Colonic mucosa (tissue), 4 donors: ENCODE measurements around the gene RIN3. TPM values are rescaled to one million over a fixed set of nuclear protein-coding genes. Genes with fewer than 3 reads are reported as not detected.

ENCODE experiments used
- DNase-seq: peaks from one replicate; pipeline ENCODE4 v3.0.0-alpha.2; 2020
- H3K27ac ChIP-seq: fragments of 200-600 bp; one replicate; pipeline ENCODE4 v1.8.0; 2021
- H3K27me3 ChIP-seq: fragments of 200-600 bp; one replicate; pipeline ENCODE4 v1.8.0; 2021
- H3K36me3 ChIP-seq: fragments of 200-600 bp; one replicate; pipeline ENCODE4 v1.8.0; 2021
- H3K4me1 ChIP-seq: fragments of 200-600 bp; one replicate; pipeline ENCODE4 v1.8.0; 2021; ENCODE audit warnings: mild to moderate bottlenecking
- H3K4me3 ChIP-seq: fragments of 200-600 bp; one replicate; pipeline ENCODE4 v1.8.0; 2021
- H3K9ac ChIP-seq, 2 donors: one replicate each; pipeline ENCODE4 v1.7.0; 2013; ENCODE audit warnings: control low read depth in 2 of 2, low read depth in 2 of 2, low read length in 2 of 2
- H3K9me3 ChIP-seq: fragments of 200-600 bp; one replicate; pipeline ENCODE4 v1.8.0; 2021
- intact Hi-C: fragments of 100-400 bp; cut with DNase I; formaldehyde crosslinking; loops from one replicate; pipeline ENCODE4 v1.14.1; 2022
- total RNA-seq, 2 donors: library from RNA; stranded (reverse); fragmentation: NEBNext Ultra II Directional in 1 of 2; extraction: Animal tissue kit (Norgen Biotek cat#: 25700) in 1 of 2; gene quantifications; one replicate each; pipeline ENCODE4 v1.2.1, GENCODE V29; 2021
- TF ChIP-seq, protein P1 (sequence below): fragments of 200-600 bp; IDR thresholded peaks from one replicate; pipeline ENCODE4 v1.8.0; 2022; ENCODE audit warnings: antibody characterized with exemption, mild to moderate bottlenecking
- donor health status: healthy.
- donor health status: DM: no; HTN: no; CAD: no.
- donor health status: DM: no; HTN: no; CAD: no.

RIN3 gene
- total RNA-seq, 2 donors from 2014 or later, result 18.4 to 23.2 TPM

DNA sequence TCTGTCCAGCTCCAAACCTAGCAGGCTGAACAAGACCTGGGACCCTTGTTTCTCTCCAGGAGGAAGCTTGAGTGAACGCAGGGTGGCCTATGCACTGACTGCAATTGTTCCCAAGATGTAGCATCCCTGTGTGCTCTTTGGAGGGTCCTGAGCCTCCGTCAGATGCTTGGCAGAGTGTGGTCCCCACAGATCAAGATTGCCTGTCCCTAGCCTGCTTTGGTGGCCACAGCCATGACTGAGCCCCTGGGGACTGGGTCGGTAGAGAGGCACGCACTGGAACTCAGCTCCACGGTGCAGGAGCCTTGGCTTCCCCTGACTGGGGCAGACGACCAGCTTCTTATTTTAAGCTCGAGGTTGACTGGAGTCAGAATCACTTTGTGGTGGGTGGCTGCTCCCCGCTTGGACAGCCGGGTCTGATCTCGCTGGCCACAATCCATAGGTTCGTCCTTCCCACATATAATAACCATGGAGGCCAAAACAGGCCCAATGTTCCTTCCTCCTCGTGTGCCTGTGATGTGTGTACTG lies 137.1 kb downstream of the RIN3 start:
- TF ChIP-seq, protein P1, sequence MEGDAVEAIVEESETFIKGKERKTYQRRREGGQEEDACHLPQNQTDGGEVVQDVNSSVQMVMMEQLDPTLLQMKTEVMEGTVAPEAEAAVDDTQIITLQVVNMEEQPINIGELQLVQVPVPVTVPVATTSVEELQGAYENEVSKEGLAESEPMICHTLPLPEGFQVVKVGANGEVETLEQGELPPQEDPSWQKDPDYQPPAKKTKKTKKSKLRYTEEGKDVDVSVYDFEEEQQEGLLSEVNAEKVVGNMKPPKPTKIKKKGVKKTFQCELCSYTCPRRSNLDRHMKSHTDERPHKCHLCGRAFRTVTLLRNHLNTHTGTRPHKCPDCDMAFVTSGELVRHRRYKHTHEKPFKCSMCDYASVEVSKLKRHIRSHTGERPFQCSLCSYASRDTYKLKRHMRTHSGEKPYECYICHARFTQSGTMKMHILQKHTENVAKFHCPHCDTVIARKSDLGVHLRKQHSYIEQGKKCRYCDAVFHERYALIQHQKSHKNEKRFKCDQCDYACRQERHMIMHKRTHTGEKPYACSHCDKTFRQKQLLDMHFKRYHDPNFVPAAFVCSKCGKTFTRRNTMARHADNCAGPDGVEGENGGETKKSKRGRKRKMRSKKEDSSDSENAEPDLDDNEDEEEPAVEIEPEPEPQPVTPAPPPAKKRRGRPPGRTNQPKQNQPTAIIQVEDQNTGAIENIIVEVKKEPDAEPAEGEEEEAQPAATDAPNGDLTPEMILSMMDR, result no peak
- H3K36me3 ChIP-seq, result no peaks in the 10 kb centered on the region
- DNase-seq, result no peak
- H3K27ac ChIP-seq, result peak overlapping the region; percentile 38
- H3K9me3 ChIP-seq, result no peaks in the 10 kb centered on the region
- no peak overlapping the region for H3K4me3 ChIP-seq
- peak overlapping the region in 1 of 2 donors; percentile 31 for H3K9ac ChIP-seq
- intact Hi-C loops, result no loop called here
- H3K4me1 ChIP-seq, result no peaks in the 10 kb centered on the region
- no peaks in the 10 kb centered on the region for H3K27me3 ChIP-seq

DNA sequence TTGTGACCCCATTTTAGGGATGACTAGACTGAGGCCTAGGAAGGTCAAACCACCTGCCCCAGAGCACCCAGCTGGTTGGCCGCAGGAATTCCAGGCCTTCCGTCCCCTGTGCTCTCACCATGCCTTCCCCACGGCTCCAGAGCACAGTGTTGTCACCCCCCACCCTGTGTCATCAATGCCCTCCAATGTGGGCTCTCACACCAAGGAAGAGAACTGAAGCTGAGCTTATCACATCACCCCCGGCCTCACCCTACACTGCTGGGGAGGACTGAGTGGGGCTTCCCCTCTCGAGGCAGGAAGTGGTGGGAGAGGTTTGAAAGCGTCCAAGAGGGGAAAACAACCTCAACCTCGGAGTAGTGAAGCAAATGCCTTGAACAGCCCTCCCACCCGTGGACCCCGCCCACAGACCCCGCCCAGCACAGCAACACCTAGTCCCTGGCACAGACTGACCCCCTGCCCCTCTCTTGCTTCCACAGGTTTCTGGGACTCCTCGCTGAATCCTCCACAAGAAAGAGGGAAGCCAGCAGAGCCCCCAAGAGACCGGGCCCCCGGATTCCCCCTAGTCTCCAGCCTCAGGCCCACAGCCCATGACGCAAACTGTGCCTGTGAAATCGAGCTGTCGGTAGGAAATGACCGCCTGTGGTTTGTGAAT lies 137.7 kb downstream of the RIN3 start:
- intact Hi-C loops, result no loop called here
- no peaks in the 10 kb centered on the region for H3K4me1 ChIP-seq

DNA sequence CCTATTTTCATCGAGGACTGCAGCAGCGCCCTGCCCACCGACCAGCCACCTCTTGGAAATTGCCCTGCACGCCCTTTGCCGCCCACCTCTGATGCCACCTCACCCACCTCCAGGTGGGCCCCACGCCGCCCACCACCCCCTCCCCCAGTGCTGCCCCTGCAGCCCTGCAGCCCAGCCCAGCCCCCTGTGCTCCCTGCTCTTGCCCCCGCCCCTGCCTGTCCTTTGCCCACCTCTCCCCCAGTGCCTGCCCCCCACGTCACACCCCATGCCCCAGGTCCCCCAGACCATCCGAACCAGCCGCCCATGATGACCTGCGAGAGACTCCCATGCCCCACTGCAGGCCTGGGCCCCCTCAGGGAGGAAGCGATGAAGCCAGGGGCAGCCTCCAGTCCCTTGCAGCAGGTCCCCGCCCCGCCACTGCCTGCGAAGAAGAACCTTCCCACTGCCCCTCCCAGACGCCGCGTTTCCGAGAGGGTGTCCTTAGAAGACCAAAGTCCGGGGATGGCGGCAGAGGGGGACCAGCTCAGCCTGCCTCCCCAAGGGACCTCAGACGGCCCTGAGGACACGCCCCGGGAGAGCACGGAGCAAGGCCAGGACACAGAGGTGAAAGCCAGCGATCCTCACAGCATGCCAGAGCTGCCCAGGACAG lies 138.3 kb downstream of the RIN3 start:
- intact Hi-C loops, result no loop called here
- no peaks in the 10 kb centered on the region for H3K4me1 ChIP-seq
- H3K9ac ChIP-seq, result no peak overlapping the region
- TF ChIP-seq, protein P1, result no peak
- no peaks in the 10 kb centered on the region for H3K27me3 ChIP-seq
- no peaks in the 10 kb centered on the region for H3K9me3 ChIP-seq
- DNase-seq, result peak; percentile 48
- peak overlapping the region; percentile 37 for H3K27ac ChIP-seq
- H3K4me3 ChIP-seq, result peak overlapping the region; percentile 24
- H3K36me3 ChIP-seq, result no peaks in the 10 kb centered on the region

More for the DNA sequence above, 137.7 kb downstream of the RIN3 start:
- Histone ChIP-seq H3K4me3 (peak overlapping the region; percentile 24), H3K9ac (peak overlapping the region in 1 of 2 donors; percentile 5), H3K27me3 (no peaks in the 10 kb centered on the region), H3K36me3 (no peaks in the 10 kb centered on the region), H3K27ac (no peak overlapping the region), H3K9me3 (no peaks in the 10 kb centered on the region)
- peak; percentile 35 for DNase-seq
- TF ChIP-seq, protein P1, result no peak

DNA sequence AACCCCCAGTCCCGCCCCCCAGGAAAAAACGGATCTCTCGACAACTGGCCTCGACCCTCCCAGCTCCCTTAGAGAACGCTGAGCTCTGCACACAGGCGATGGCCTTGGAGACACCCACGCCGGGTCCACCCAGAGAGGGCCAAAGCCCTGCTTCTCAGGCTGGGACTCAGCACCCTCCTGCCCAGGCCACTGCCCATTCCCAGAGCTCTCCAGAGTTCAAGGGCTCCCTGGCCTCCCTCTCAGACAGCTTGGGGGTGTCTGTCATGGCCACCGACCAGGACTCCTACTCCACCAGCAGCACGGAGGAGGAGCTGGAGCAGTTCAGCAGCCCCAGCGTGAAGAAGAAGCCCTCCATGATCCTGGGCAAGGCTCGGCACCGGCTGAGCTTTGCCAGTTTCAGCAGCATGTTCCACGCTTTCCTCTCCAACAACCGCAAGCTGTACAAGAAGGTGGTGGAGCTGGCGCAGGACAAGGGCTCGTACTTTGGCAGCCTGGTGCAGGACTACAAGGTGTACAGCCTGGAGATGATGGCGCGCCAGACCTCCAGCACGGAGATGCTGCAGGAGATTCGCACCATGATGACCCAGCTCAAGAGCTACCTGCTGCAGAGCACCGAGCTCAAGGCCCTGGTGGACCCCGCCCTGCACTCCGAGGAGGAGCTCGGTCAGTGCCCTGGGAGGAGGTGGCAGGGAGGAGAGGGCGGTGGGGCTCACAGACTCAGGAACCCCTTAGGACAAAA lies 139.0 kb downstream of the RIN3 start:
- H3K27ac ChIP-seq, result peak overlapping the region; percentile 37
- DNase-seq, result no peak
- H3K4me3 ChIP-seq, result peak overlapping the region; percentile 24
- peak overlapping the region; percentile 32 to 50 for H3K9ac ChIP-seq
- no peaks in the 10 kb centered on the region for H3K9me3 ChIP-seq
- H3K36me3 ChIP-seq, result no peaks in the 10 kb centered on the region
- no peaks in the 10 kb centered on the region for H3K4me1 ChIP-seq
- no peaks in the 10 kb centered on the region for H3K27me3 ChIP-seq
- TF ChIP-seq, protein P1, result no peak
- intact Hi-C loops, result no loop called here

DNA sequence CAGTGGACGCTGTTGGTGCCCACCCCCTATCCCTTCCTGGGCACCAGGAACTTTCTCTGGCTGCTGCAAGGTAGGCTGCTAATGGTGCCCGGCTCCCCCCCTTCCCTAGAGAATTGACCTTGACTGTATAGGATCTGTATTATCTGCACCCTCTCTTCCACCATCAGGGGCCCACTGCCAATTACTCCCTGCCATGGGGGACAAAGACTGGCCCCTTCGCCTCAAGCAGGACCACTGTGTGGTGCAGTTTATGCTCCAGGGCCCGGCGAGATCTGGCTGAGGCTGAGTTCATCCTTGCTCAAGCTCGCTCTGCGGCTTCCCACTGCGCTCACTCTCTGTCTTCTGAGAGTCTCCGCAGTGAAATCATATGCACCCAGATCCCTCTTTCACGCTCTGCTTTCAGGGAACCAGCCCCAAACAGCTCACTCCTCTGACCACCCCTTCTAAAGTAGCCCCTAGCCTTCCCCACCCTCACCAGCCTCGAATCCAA lies 139.6 kb downstream of the RIN3 start:
- Histone ChIP-seq H3K4me1 (no peaks in the 10 kb centered on the region), H3K4me3 (peak overlapping the region; percentile 24), H3K9ac (peak overlapping the region in 1 of 2 donors; percentile 12), H3K36me3 (no peaks in the 10 kb centered on the region), H3K9me3 (no peaks in the 10 kb centered on the region), H3K27me3 (no peaks in the 10 kb centered on the region), H3K27ac (no peak overlapping the region)
- intact Hi-C loops, result no loop called here
- DNase-seq, result no peak
- TF ChIP-seq, protein P1, result no peak
